DOHH2 (cell line): ENCODE measurements around the gene ANAPC7.

ENCODE experiments used
- H3F3A ChIP-seq: fragments of 200-600 bp; sonication (generic), shearing (Covaris generic); 2 replicates; pipeline ENCODE4 v1.6.0; 2016; ENCODE audit warnings: antibody characterized with exemption, mild to moderate bottlenecking; ENCODE audit not compliant: control insufficient read depth, insufficient read depth
- H3K27ac ChIP-seq: fragments of 200-600 bp; sonication (generic); 2 replicates; pipeline ENCODE4 v1.5.1; 2014; ENCODE audit warnings: low read depth, mild to moderate bottlenecking, low read length, moderate library complexity
- H3K27me3 ChIP-seq: fragments of 200-600 bp; sonication (generic); 2 replicates; pipeline ENCODE4 v1.6.1; 2014; ENCODE audit warnings: mild to moderate bottlenecking, low read length, mixed read lengths; ENCODE audit not compliant: control insufficient read depth
- H3K36me3 ChIP-seq: fragments of 200-600 bp; sonication (generic); 2 replicates; pipeline ENCODE4 v1.6.1; 2014; ENCODE audit warnings: mild to moderate bottlenecking, low read length, moderate library complexity, mixed read lengths; ENCODE audit not compliant: control insufficient read depth
- H3K4me1 ChIP-seq: fragments of 200-600 bp; sonication (generic); 2 replicates; pipeline ENCODE4 v1.6.1; 2014; ENCODE audit warnings: mild to moderate bottlenecking, low read length, mixed read lengths; ENCODE audit not compliant: control insufficient read depth
- H3K4me2 ChIP-seq: fragments of 200-600 bp; sonication (generic); 2 replicates; pipeline ENCODE4 v1.6.0; 2014; ENCODE audit warnings: mild to moderate bottlenecking, low read length, moderate library complexity
- H3K4me3 ChIP-seq: fragments of 200-600 bp; sonication (generic); 2 replicates; pipeline ENCODE4 v1.5.1; 2014; ENCODE audit warnings: mild to moderate bottlenecking, low read length, mixed read lengths
- H3K79me2 ChIP-seq: fragments of 200-600 bp; sonication (generic); 2 replicates; pipeline ENCODE4 v1.6.1; 2014; ENCODE audit warnings: mild to moderate bottlenecking, low read length, mixed read lengths; ENCODE audit not compliant: control insufficient read depth
- H3K9me2 ChIP-seq: fragments of 200-600 bp; sonication (generic); replicated peaks from 2 replicates; pipeline ENCODE4 v1.6.1; 2014; ENCODE audit warnings: mild to moderate bottlenecking, low read length, mixed read lengths; ENCODE audit not compliant: control insufficient read depth
- H3K9me3 ChIP-seq: fragments of 200-600 bp; sonication (generic); 2 replicates; pipeline ENCODE4 v1.6.1; 2014; ENCODE audit warnings: antibody characterized with exemption, low read length, mixed read lengths; ENCODE audit not compliant: control insufficient read depth, insufficient read depth
- H4K20me1 ChIP-seq: fragments of 200-600 bp; sonication (generic); 2 replicates; pipeline ENCODE4 v1.6.0; 2014; ENCODE audit warnings: low read depth, mild to moderate bottlenecking, antibody characterized with exemption, low read length, moderate library complexity; ENCODE audit not compliant: control insufficient read depth, insufficient read depth
- EZH2phosphoT487 ChIP-seq: fragments of 200-600 bp; sonication (generic); IDR thresholded peaks from 2 replicates; pipeline ENCODE4 v1.6.1; 2017; ENCODE audit warnings: borderline replicate concordance, mild to moderate bottlenecking, antibody characterized with exemption, low read length, moderate library complexity, mixed read lengths
- TF ChIP-seq, protein P1 (sequence below): fragments of 200-600 bp; sonication (generic); IDR thresholded peaks from one replicate; pipeline ENCODE4 v1.5.1; 2014; ENCODE audit warnings: antibody characterized with exemption, mild to moderate bottlenecking, low read depth, low read length; ENCODE audit not compliant: poor library complexity, severe bottlenecking

Gene ANAPC7

DNA sequence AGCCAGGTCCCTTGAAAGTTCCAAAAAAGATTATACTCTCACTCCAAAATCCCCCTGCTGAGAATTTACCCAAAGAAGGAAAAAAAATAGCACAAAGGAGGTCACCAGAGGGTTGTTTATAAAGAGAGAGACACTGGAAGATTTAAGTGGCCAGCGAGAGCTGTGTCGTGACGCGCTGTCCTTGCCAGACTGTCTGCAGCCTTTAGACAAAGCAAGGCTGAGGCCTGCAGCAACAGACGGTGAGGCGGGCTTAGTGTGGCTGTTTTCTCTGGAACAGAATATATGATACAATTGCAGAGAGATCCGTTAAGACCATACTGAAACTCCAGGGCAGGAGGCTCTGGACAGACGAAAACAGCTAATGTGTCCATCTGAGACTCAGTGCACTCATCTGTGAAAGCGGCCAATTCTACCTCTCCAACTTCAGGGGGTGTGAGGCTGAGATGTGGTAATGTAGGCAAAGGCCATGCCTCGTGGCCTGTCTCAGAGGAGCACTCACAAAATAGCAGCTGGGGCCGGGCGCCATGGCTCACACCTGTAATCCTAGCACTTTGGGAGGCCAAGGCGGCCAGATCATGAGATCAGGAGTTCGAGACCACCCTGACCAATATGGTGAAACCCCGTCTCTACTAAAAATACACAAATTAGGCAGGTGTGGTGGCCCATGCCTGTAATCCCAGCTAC lies 36.2 kb downstream of the ANAPC7 start:
- H3K4me1 ChIP-seq: peaks cover 18% of the 10 kb centered on the region
- TF ChIP-seq, protein P1, sequence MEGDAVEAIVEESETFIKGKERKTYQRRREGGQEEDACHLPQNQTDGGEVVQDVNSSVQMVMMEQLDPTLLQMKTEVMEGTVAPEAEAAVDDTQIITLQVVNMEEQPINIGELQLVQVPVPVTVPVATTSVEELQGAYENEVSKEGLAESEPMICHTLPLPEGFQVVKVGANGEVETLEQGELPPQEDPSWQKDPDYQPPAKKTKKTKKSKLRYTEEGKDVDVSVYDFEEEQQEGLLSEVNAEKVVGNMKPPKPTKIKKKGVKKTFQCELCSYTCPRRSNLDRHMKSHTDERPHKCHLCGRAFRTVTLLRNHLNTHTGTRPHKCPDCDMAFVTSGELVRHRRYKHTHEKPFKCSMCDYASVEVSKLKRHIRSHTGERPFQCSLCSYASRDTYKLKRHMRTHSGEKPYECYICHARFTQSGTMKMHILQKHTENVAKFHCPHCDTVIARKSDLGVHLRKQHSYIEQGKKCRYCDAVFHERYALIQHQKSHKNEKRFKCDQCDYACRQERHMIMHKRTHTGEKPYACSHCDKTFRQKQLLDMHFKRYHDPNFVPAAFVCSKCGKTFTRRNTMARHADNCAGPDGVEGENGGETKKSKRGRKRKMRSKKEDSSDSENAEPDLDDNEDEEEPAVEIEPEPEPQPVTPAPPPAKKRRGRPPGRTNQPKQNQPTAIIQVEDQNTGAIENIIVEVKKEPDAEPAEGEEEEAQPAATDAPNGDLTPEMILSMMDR: no peak
- TF ChIP-seq EZH2phosphoT487: no peak
- H3K4me3 ChIP-seq: no peak overlapping the region
- no peaks in the 10 kb centered on the region for H3K27me3 ChIP-seq
- H3K27ac ChIP-seq: no peak overlapping the region
- no peaks in the 10 kb centered on the region for H3K9me3 ChIP-seq
- H3K36me3 ChIP-seq: peaks cover 25% of the 10 kb centered on the region
- H3K9me2 ChIP-seq: no peaks in the 10 kb centered on the region
- no peaks in the 10 kb centered on the region for H4K20me1 ChIP-seq
- H3K79me2 ChIP-seq: no peaks in the 10 kb centered on the region
- H3K4me2 ChIP-seq: no peak overlapping the region
- H3F3A ChIP-seq: peaks cover 7% of the 10 kb centered on the region; the same call in 1 of the 2 replicates

GRCh38 chr12:110366321-110367142 lies 37.0 kb downstream of the ANAPC7 start:
- H3K27ac ChIP-seq: no peak overlapping the region
- H3K4me2 ChIP-seq: no peak overlapping the region
- H4K20me1 ChIP-seq: no peaks in the 10 kb centered on the region
- H3K4me1 ChIP-seq: peaks cover 11% of the 10 kb centered on the region
- no peaks in the 10 kb centered on the region for H3K9me2 ChIP-seq
- no peaks in the 10 kb centered on the region for H3K27me3 ChIP-seq
- H3K9me3 ChIP-seq: no peaks in the 10 kb centered on the region
- H3K36me3 ChIP-seq: peaks cover 17% of the 10 kb centered on the region
- H3F3A ChIP-seq: peaks cover 7% of the 10 kb centered on the region; the same call in 1 of the 2 replicates
- TF ChIP-seq EZH2phosphoT487: no peak
- TF ChIP-seq, protein P1: no peak
- H3K4me3 ChIP-seq: no peak overlapping the region
- no peaks in the 10 kb centered on the region for H3K79me2 ChIP-seq

- no peaks in the 10 kb centered on the region for H3K27me3 ChIP-seq
- peaks cover 10% of the 10 kb centered on the region for H3K36me3 ChIP-seq
- TF ChIP-seq, protein P1: no peak
- TF ChIP-seq EZH2phosphoT487: no peak
- H3K4me3 ChIP-seq: no peak overlapping the region
- no peak overlapping the region for H3K27ac ChIP-seq
- H3K9me3 ChIP-seq: no peaks in the 10 kb centered on the region
- H3K4me2 ChIP-seq: no peak overlapping the region
- H3K79me2 ChIP-seq: no peaks in the 10 kb centered on the region
- no peaks in the 10 kb centered on the region for H3K9me2 ChIP-seq
- peaks cover 4% of the 10 kb centered on the region for H3K4me1 ChIP-seq
- no peaks in the 10 kb centered on the region for H4K20me1 ChIP-seq
- H3F3A ChIP-seq: peaks cover 7% of the 10 kb centered on the region; the same call in 1 of the 2 replicates
These were observed 37.8 kb downstream of the ANAPC7 start for GRCh38 chr12:110365489-110366320.
